H1 (cell line): Measurements from ENCODE around the gene NUSAP1. TPM values are rescaled to one million over a fixed set of nuclear protein-coding genes. Genes with fewer than 3 reads are reported as not detected.

Experiments used
- CTCF ChIA-PET: fragments of 300-600 bp; sonication (Branson Sonifier 250); formaldehyde crosslinking; loops from one replicate; lab custom pipeline; 2021; ENCODE audit not compliant: partially characterized antibody; lab: Charles Lee
- POLR2A ChIA-PET: fragments of 300-600 bp; sonication (Branson Sonifier 250); formaldehyde crosslinking; loops from one replicate; lab custom pipeline; 2021; ENCODE audit warnings: inconsistent platforms; ENCODE audit not compliant: partially characterized antibody; lab: Charles Lee
- DNase-seq, 2 experiments: peaks; one replicate each; pipeline versions ENCODE4 v3.0.0 to v3.0.0-alpha.2; 2010 to 2022; ENCODE audit warnings: low spot score in 2 of 2, low read depth in 1 of 2, mixed read lengths in 1 of 2
- FAIRE-seq: peaks from 2 replicates; lab custom pipeline; 2011; peaks lifted over from hg19 to GRCh38; lab: Jason Lieb, UNC
- H2AFZ ChIP-seq: 2 replicates; pipeline ENCODE4 v1.8.1; 2012; ENCODE audit warnings: low read length, inconsistent platforms
- H2AK5ac ChIP-seq: 2 replicates; pipeline ENCODE4 v1.6.1; 2013; ENCODE audit warnings: low read depth, low read length
- H2BK120ac ChIP-seq: replicated peaks from 2 replicates; pipeline ENCODE3; 2013; ENCODE audit warnings: low read depth, low read length, inconsistent platforms
- H2BK12ac ChIP-seq: 2 replicates; pipeline ENCODE4 v1.6.1; 2013; ENCODE audit warnings: low read depth, low read length
- H2BK15ac ChIP-seq: 2 replicates; pipeline ENCODE4 v1.6.1; 2013; ENCODE audit warnings: low read length
- H2BK20ac ChIP-seq: 2 replicates; pipeline ENCODE4 v1.6.1; 2013; ENCODE audit warnings: low read length
- H2BK5ac ChIP-seq: 2 replicates; pipeline ENCODE4 v1.6.1; 2013; ENCODE audit warnings: low read depth, low read length
- H3K14ac ChIP-seq: 2 replicates; pipeline ENCODE4 v1.6.1; 2013; ENCODE audit warnings: inconsistent platforms; ENCODE audit not compliant: insufficient read length
- H3K18ac ChIP-seq: 2 replicates; pipeline ENCODE4 v1.6.1; 2013; ENCODE audit warnings: low read length; ENCODE audit errors: extremely low read depth
- H3K23ac ChIP-seq: 2 replicates; pipeline ENCODE4 v1.6.1; 2013; ENCODE audit warnings: inconsistent platforms; ENCODE audit not compliant: insufficient read length
- H3K23me2 ChIP-seq: 2 replicates; pipeline ENCODE4 v1.6.1; 2013; ENCODE audit warnings: low read depth, low read length
- H3K27ac ChIP-seq: 2 replicates; pipeline ENCODE4 v1.6.1; 2011; ENCODE audit warnings: low read depth, low read length, inconsistent platforms
- H3K27me3 ChIP-seq, 4 experiments: replicated peaks in 1 of 4; 1 replicate in 1 of 4; 2 replicates in 3 of 4; pipeline versions ENCODE4 v1.6.1 to v1.8.1; 2011 to 2013; ENCODE audit warnings: low read length in 3 of 4, mild to moderate bottlenecking in 3 of 4, inconsistent platforms in 2 of 4, mixed read lengths in 2 of 4, moderate library complexity in 1 of 4; ENCODE audit not compliant: control insufficient read depth in 3 of 4, insufficient read depth in 3 of 4; ENCODE audit errors: extremely low read depth in 1 of 4
- H3K36me3 ChIP-seq, 4 experiments: 2 replicates each; pipeline versions ENCODE4 v1.6.1 to v1.8.1; 2011 to 2013; ENCODE audit warnings: mild to moderate bottlenecking in 4 of 4, low read length in 3 of 4, moderate library complexity in 2 of 4, control low read depth in 1 of 4, inconsistent platforms in 1 of 4; ENCODE audit not compliant: insufficient read depth in 4 of 4, control insufficient read depth in 2 of 4
- H3K4ac ChIP-seq: replicated peaks from 2 replicates; pipeline ENCODE3; 2013; ENCODE audit warnings: low read length, low read depth, mixed read lengths, inconsistent platforms; ENCODE audit not compliant: insufficient read length
- H3K4me1 ChIP-seq, 4 experiments: replicated peaks in 1 of 4; 1 replicate in 1 of 4; 2 replicates in 3 of 4; pipeline versions ENCODE4 v1.6.1 to v1.8.1; 2011 to 2013; ENCODE audit warnings: low read length in 3 of 4, inconsistent platforms in 2 of 4, mixed read lengths in 1 of 4; ENCODE audit not compliant: insufficient read depth in 4 of 4, control insufficient read depth in 3 of 4
- H3K4me2 ChIP-seq, 2 experiments: 2 replicates each; pipeline versions ENCODE4 v1.6.1 to v1.8.1; 2011 to 2013; ENCODE audit warnings: low read depth in 2 of 2, low read length in 2 of 2, control low read depth in 1 of 2, inconsistent platforms in 1 of 2, mild to moderate bottlenecking in 1 of 2; ENCODE audit not compliant: insufficient read depth in 1 of 2
- H3K4me3 ChIP-seq, 4 experiments: fragments of 200-600, 300-600 bp in 1 of 4; sonication (generic), shearing (Covaris generic), sonication (Bioruptor Twin) in 1 of 4; 2 replicates each; pipeline versions ENCODE4 v1.5.1 to v1.8.1; 2011 to 2016; ENCODE audit warnings: low read length in 4 of 4, low read depth in 3 of 4, control low read depth in 2 of 4, inconsistent platforms in 2 of 4, mild to moderate bottlenecking in 2 of 4, mixed read lengths in 1 of 4, moderate library complexity in 1 of 4; ENCODE audit not compliant: insufficient read depth in 2 of 4; ENCODE audit errors: extremely low read depth in 1 of 4
- H3K56ac ChIP-seq: replicated peaks from 2 replicates; pipeline ENCODE3; 2013; ENCODE audit warnings: low read depth, mild to moderate bottlenecking, mixed read lengths, low read length, inconsistent platforms; ENCODE audit not compliant: insufficient read length
- H3K79me1 ChIP-seq: 2 replicates; pipeline ENCODE4 v1.6.1; 2013; ENCODE audit warnings: low read depth, low read length, control low read depth
- H3K79me2 ChIP-seq, 2 experiments: 2 replicates each; pipeline versions ENCODE4 v1.6.1 to v1.8.1; 2012 to 2013; ENCODE audit warnings: low read length in 2 of 2, mild to moderate bottlenecking in 2 of 2, inconsistent platforms in 1 of 2; ENCODE audit not compliant: insufficient read depth in 2 of 2, control insufficient read depth in 1 of 2
- H3K9ac ChIP-seq, 4 experiments: replicated peaks in 1 of 4; 1 replicate in 1 of 4; 2 replicates in 3 of 4; pipeline versions ENCODE4 v1.6.1 to v1.8.1; 2011 to 2013; ENCODE audit warnings: low read depth in 3 of 4, low read length in 3 of 4, control low read depth in 2 of 4, mild to moderate bottlenecking in 2 of 4, moderate library complexity in 2 of 4, inconsistent platforms in 1 of 4; ENCODE audit errors: extremely low read depth in 1 of 4
- H3K9me3 ChIP-seq, 2 experiments: 2 replicates each; pipeline versions ENCODE4 v1.6.1 to v1.8.1; 2012 to 2013; ENCODE audit warnings: mild to moderate bottlenecking in 2 of 2, moderate library complexity in 2 of 2, control low read depth in 1 of 2, inconsistent platforms in 1 of 2, low read depth in 1 of 2, low read length in 1 of 2, mixed read lengths in 1 of 2; ENCODE audit not compliant: insufficient read depth in 2 of 2
- H4K20me1 ChIP-seq, 2 experiments: replicated peaks in 1 of 2; 2 replicates each; pipeline versions ENCODE3 to v1.8.1; 2011 to 2013; ENCODE audit warnings: inconsistent platforms in 2 of 2, low read length in 2 of 2, mild to moderate bottlenecking in 1 of 2; ENCODE audit not compliant: insufficient read depth in 2 of 2, control insufficient read depth in 1 of 2
- H4K5ac ChIP-seq: 2 replicates; pipeline ENCODE4 v1.6.1; 2013; ENCODE audit warnings: low read length, low read depth, mixed read lengths, inconsistent platforms; ENCODE audit not compliant: insufficient read length
- H4K8ac ChIP-seq: 2 replicates; pipeline ENCODE4 v1.8.0; 2013; ENCODE audit warnings: mild to moderate bottlenecking, moderate library complexity, low read length, inconsistent platforms; ENCODE audit not compliant: insufficient read depth; ENCODE audit errors: extremely low read depth
- H4K91ac ChIP-seq: replicated peaks from 2 replicates; pipeline ENCODE3; 2013; ENCODE audit warnings: low read length, mixed read lengths, inconsistent platforms; ENCODE audit not compliant: insufficient read length
- CBX8 ChIP-seq: fragments of 300-800, 300-1000 bp; sonication (generic); IDR thresholded peaks from 2 replicates; pipeline ENCODE4 v1.7.1; 2016; ENCODE audit warnings: low read depth, low read length, borderline replicate concordance
- KDM1A ChIP-seq: fragments of 200-600, 300-600 bp; sonication (generic); IDR thresholded peaks from 2 replicates; pipeline ENCODE4 v1.7.1; 2016; ENCODE audit warnings: mild to moderate bottlenecking, low read length, borderline replicate concordance
- POLR2A ChIP-seq, 2 experiments: IDR thresholded peaks; 1 replicate in 1 of 2; 2 replicates in 1 of 2; pipeline ENCODE4 v1.6.1; 2011; ENCODE audit warnings: low read depth in 2 of 2, low read length in 2 of 2, mild to moderate bottlenecking in 2 of 2; ENCODE audit errors: control extremely low read depth in 1 of 2
- RAD21 ChIP-seq, 2 experiments: IDR thresholded peaks in 1 of 2; conservative IDR thresholded peaks in 1 of 2; 2 replicates each; pipeline ENCODE4 v1.6.1; 2011; ENCODE audit warnings: low read depth in 2 of 2, low read length in 2 of 2, improper control_type of control experiment in 1 of 2, inconsistent platforms in 1 of 2, mild to moderate bottlenecking in 1 of 2, moderate library complexity in 1 of 2
- SIN3A ChIP-seq, 2 experiments: IDR thresholded peaks in 1 of 2; conservative IDR thresholded peaks in 1 of 2; 2 replicates each; pipeline ENCODE4 v1.6.1; 2011 to 2012; ENCODE audit warnings: low read length in 2 of 2, improper control_type of control experiment in 1 of 2, low read depth in 1 of 2, mild to moderate bottlenecking in 1 of 2
- SP2 ChIP-seq: IDR thresholded peaks from 2 replicates; pipeline ENCODE4 v1.6.1; 2012; ENCODE audit warnings: mild to moderate bottlenecking, low read length, inconsistent platforms
- WGBS, 2 experiments: shearing (Covaris generic) in 1 of 2; methylation state at CpG; one replicate each; pipeline versions ENCODE4 v1.1.6 to v1.1.7; 2013 to 2015; ENCODE audit warnings: low lambda C conversion rate in 2 of 2, mixed read lengths in 2 of 2, inconsistent platforms in 1 of 2, low coverage in 1 of 2, missing lambda C conversion rate in 1 of 2; ENCODE audit not compliant: insufficient replicate concordance in 2 of 2, insufficient coverage in 1 of 2, insufficient read length in 1 of 2; ENCODE audit errors: extremely low coverage in 1 of 2, missing lambda C conversion rate in 1 of 2; 5-methylcytosine and 5-hydroxymethylcytosine counted together
- polyA plus RNA-seq, 7 experiments: library from polyadenylated mRNA; depleted of rRNA in 3 of 7; stranded (reverse) in 5 of 7; unstranded in 2 of 7; fragments of >200 nt in 5 of 7; fragments of 200-250 nt in 2 of 7; gene quantifications; 1 replicate in 5 of 7; 2 replicates in 1 of 7; 4 replicates in 1 of 7; pipeline versions ENCODE4 v1.2.1 to v1.2.3, GENCODE V29; 2011 to 2013; ENCODE audit warnings: missing spikeins in 2 of 7, mixed read lengths in 2 of 7
- total RNA-seq: library from RNA; stranded (reverse); fragmentation: NEBNext Ultra II Directional; extraction: Animal tissue kit (Norgen Biotek cat#: 25700); gene quantifications from 2 replicates; pipeline ENCODE4 v1.2.1, GENCODE V29; 2021

NUSAP1 gene
- total and polyA plus RNA-seq, 2 of the 8 experiments (the other 6 are each of a cell fraction or from before 2014, with no cell fraction given), result 60.8 to 144 TPM

DNA sequence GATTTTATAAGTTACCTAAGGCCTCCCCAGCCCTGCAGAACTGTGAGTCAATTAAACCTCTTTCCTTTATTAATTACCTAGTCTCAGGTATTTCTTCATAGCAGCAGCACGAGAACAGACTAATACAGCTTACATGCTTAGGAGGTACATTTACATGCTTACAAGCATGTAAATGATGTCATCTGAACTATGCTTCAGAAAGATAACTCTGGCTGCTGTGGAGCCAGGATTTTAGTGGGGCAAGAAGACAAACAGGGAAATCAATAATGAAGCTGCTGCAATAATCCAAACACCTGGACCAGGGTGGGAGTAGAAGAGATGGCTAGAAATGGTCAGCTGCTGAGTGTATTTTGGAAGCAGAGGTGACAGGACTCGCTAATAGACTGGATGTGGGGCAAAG is 60.0 kb downstream of the NUSAP1 start:
- H3K79me2 ChIP-seq, result no peaks in the 10 kb centered on the region
- no peak overlapping the region for H3K14ac ChIP-seq
- H3K36me3 ChIP-seq, result peaks cover 2 to 7% (median 5%) of the 10 kb centered on the region in 4 experiments; a peak in 4 of 8 replicates
- H3K56ac ChIP-seq, result no peak overlapping the region
- WGBS, 2 experiments, result 87% methylated on average over 2 of the region's 2 CpGs; no CpG with 5 or more reads in 1 of the 2 experiments
- H2AK5ac ChIP-seq, result no peak overlapping the region
- no peak overlapping the region for H4K5ac ChIP-seq
- H3K79me1 ChIP-seq, result no peaks in the 10 kb centered on the region; the same call in 1 of the 2 replicates
- no peak overlapping the region for H3K4me2 ChIP-seq
- H3K27me3 ChIP-seq, result no peaks in the 10 kb centered on the region
- no peaks in the 10 kb centered on the region for H3K4me1 ChIP-seq
- no peak for FAIRE-seq
- H2BK120ac ChIP-seq, result no peak overlapping the region
- H3K18ac ChIP-seq, result no peak overlapping the region
- no peak overlapping the region for H3K9ac ChIP-seq
- no peak overlapping the region for H2BK12ac ChIP-seq
- H2BK5ac ChIP-seq, result no peak overlapping the region
- no peak overlapping the region for H2BK20ac ChIP-seq
- H4K8ac ChIP-seq, result no peak overlapping the region
- H4K91ac ChIP-seq, result no peak overlapping the region
- TF ChIP-seq RAD21 (IDR thresholded peaks at IDR 0.05 in 1 of 2, conservative IDR thresholded peaks at IDR 0.05 in 1 of 2; ENCODE audit: low read depth in 2 of 2, low read length in 2 of 2) (no peak), SIN3A (conservative IDR thresholded peaks at IDR 0.05 in 1 of 2, IDR thresholded peaks at IDR 0.05 in 1 of 2; ENCODE audit: low read depth in 1 of 2, low read length in 2 of 2) (no peak), POLR2A (IDR thresholded peaks at IDR 0.05; ENCODE audit: control extremely low read depth in 1 of 2, low read depth in 2 of 2, low read length in 2 of 2) (no peak), SP2 (no peak), KDM1A (no peak), CBX8 (no peak)
- TF ChIP-seq, all 59 proteins: peak for 0
- H3K23me2 ChIP-seq, result no peaks in the 10 kb centered on the region
- ChIA-PET CTCF (interaction anchor here (0.6 kb wide), 1 partner anchor 13 kb away, joined by 3 read pairs; no protein-coding TSS in a partner anchor), POLR2A (interaction anchor here (0.8 kb wide), 1 partner anchor 13 kb away, joined by 4 read pairs; no protein-coding TSS in a partner anchor)
- no peak overlapping the region for H3K27ac ChIP-seq
- H3K4me3 ChIP-seq, result no peak overlapping the region
- H3K4ac ChIP-seq, result no peak overlapping the region
- H2BK15ac ChIP-seq, result no peak overlapping the region
- no peak overlapping the region for H2AFZ ChIP-seq
- H3K9me3 ChIP-seq, result no peaks in the 10 kb centered on the region
- DNase-seq, result no peak
- H4K20me1 ChIP-seq, result peaks cover 0 to 2% of the 10 kb centered on the region in 2 experiments
- no peak overlapping the region for H3K23ac ChIP-seq
